NCI-H526 (cell line): ENCODE measurements around the gene DPY30.

Experiments used
- DNase-seq, 2 experiments: peaks; one replicate each; lab custom pipeline; 2025; lab: John Stamatoyannopoulos, UW

DPY30 gene

GRCh38 chr2:32009516-32010256 lies 29.9 kb downstream of the DPY30 start:
- peak in 1 of 2 experiments; percentile 66 for DNase-seq

- DNase-seq = peak; percentile 61 to 66
These were observed 30.6 kb downstream of the DPY30 start for GRCh38 chr2:32008805-32009515.

GRCh38 chr2:32007121-32007391 lies 32.5 kb downstream of the DPY30 start:
- no peak for DNase-seq

- no peak for DNase-seq
These were observed 34.1 kb downstream of the DPY30 start for GRCh38 chr2:32005371-32005976.

- no peak for DNase-seq
These were observed 35.8 kb downstream of the DPY30 start for GRCh38 chr2:32003791-32004190.

- no peak for DNase-seq
These were observed 37.2 kb downstream of the DPY30 start for GRCh38 chr2:32002406-32002805.

GRCh38 chr2:31999438-31999837 lies 40.2 kb downstream of the DPY30 start:
- no peak for DNase-seq

- DNase-seq = no peak
These were observed 40.7 kb downstream of the DPY30 start for GRCh38 chr2:31998731-31999383.

- no peak for DNase-seq
These were observed 42.0 kb downstream of the DPY30 start for GRCh38 chr2:31997653-31998052.

- DNase-seq = no peak
These were observed 42.9 kb downstream of the DPY30 start for GRCh38 chr2:31996571-31997150.

GRCh38 chr2:31992934-31993333 lies 46.7 kb downstream of the DPY30 start:
- no peak for DNase-seq

GRCh38 chr2:31992025-31992579 lies 47.5 kb downstream of the DPY30 start:
- no peak for DNase-seq

GRCh38 chr2:31989946-31990345 lies 49.7 kb downstream of the DPY30 start:
- DNase-seq = no peak

GRCh38 chr2:31987454-31988220 lies 52.0 kb downstream of the DPY30 start:
- DNase-seq = no peak

GRCh38 chr2:31986906-31987305 lies 52.7 kb downstream of the DPY30 start:
- DNase-seq = no peak

- DNase-seq = peak in 1 of 2 experiments; percentile 40
These were observed 55.7 kb downstream of the DPY30 start for GRCh38 chr2:31983762-31984467.

- peak in 1 of 2 experiments; percentile 41 for DNase-seq
These were observed 58.8 kb downstream of the DPY30 start for GRCh38 chr2:31980674-31981356.

GRCh38 chr2:31979956-31980355 lies 59.6 kb downstream of the DPY30 start:
- DNase-seq = no peak

- no peak for DNase-seq
These were observed 60.6 kb downstream of the DPY30 start for GRCh38 chr2:31979018-31979417.

GRCh38 chr2:31978436-31978835 lies 61.2 kb downstream of the DPY30 start:
- DNase-seq = no peak
